Subcutaneous abdominal adipose tissue (tissue), 5 donors: ENCODE measurements around the gene DRG2.
A peak's percentile ranks its signal among the peaks of the same experiment; 100 is the strongest.

Source experiments
- H3K27ac ChIP-seq: one replicate; pipeline ENCODE4 v1.7.0; 2013; ENCODE audit warnings: low read depth, mild to moderate bottlenecking, inconsistent platforms, low read length, moderate library complexity
- H3K27me3 ChIP-seq, 5 donors: one replicate each; pipeline ENCODE4 v1.7.0; 2013; ENCODE audit warnings: low read length in 5 of 5, inconsistent platforms in 1 of 5; ENCODE audit not compliant: control insufficient read depth in 5 of 5, insufficient read depth in 4 of 5
- H3K36me3 ChIP-seq, 5 donors: one replicate each; pipeline ENCODE4 v1.7.0; 2013; ENCODE audit warnings: low read length in 5 of 5; ENCODE audit not compliant: control insufficient read depth in 5 of 5, insufficient read depth in 5 of 5
- H3K4me1 ChIP-seq, 5 donors: one replicate each; pipeline ENCODE4 v1.7.0; 2013; ENCODE audit warnings: low read length in 5 of 5, mild to moderate bottlenecking in 3 of 5, moderate library complexity in 1 of 5; ENCODE audit not compliant: control insufficient read depth in 5 of 5, insufficient read depth in 5 of 5
- H3K4me3 ChIP-seq, 5 donors: one replicate each; pipeline ENCODE4 v1.7.0; 2013; ENCODE audit warnings: low read length in 5 of 5, low read depth in 1 of 5
- H3K9ac ChIP-seq, 5 donors: one replicate each; pipeline ENCODE4 v1.7.0; 2013; ENCODE audit warnings: low read length in 5 of 5, mild to moderate bottlenecking in 4 of 5, moderate library complexity in 3 of 5
- H3K9me3 ChIP-seq, 5 donors: one replicate each; pipeline ENCODE4 v1.7.0; 2013; ENCODE audit warnings: low read length in 5 of 5; ENCODE audit not compliant: control insufficient read depth in 5 of 5
- donor health status: healthy.
- donor health status: healthy.
- donor health status: healthy.
- donor health status: healthy.
- donor health status: healthy.

Gene DRG2

GRCh38 chr17:18139949-18140348 is 52.2 kb downstream of the DRG2 start:
- Histone ChIP-seq H3K4me1 (peaks cover 0 to 5% (median 3%) of the 10 kb centered on the region in 5 donors), H3K36me3 (no peaks in the 10 kb centered on the region), H3K27me3 (peaks cover 0 to 29% (median 4%) of the 10 kb centered on the region in 5 donors)

GRCh38 chr17:18140648-18141047 is 52.9 kb downstream of the DRG2 start:
- Histone ChIP-seq H3K27ac (no peak overlapping the region), H3K4me3 (no peak overlapping the region), H3K27me3 (peaks cover 0 to 27% (median 4%) of the 10 kb centered on the region in 5 donors), H3K9me3 (no peaks in the 10 kb centered on the region), H3K4me1 (peaks cover 0 to 5% (median 3%) of the 10 kb centered on the region in 5 donors), H3K9ac (no peak overlapping the region), H3K36me3 (no peaks in the 10 kb centered on the region)

More at GRCh38 chr17:18139949-18140348, 52.2 kb downstream of the DRG2 start:
- H3K9ac ChIP-seq = no peak overlapping the region
- no peak overlapping the region for H3K4me3 ChIP-seq
- H3K9me3 ChIP-seq = no peaks in the 10 kb centered on the region
- H3K27ac ChIP-seq = no peak overlapping the region

GRCh38 chr17:18141210-18141803 is 53.6 kb downstream of the DRG2 start:
- Histone ChIP-seq H3K9me3 (no peaks in the 10 kb centered on the region), H3K4me3 (no peak overlapping the region), H3K36me3 (no peaks in the 10 kb centered on the region), H3K27me3 (peaks cover 0 to 20% (median 4%) of the 10 kb centered on the region in 5 donors), H3K4me1 (peaks cover 0 to 5% (median 3%) of the 10 kb centered on the region in 5 donors), H3K9ac (no peak overlapping the region), H3K27ac (no peak overlapping the region)

GRCh38 chr17:18142417-18142816 is 54.7 kb downstream of the DRG2 start:
- Histone ChIP-seq H3K9me3 (no peaks in the 10 kb centered on the region), H3K27ac (no peak overlapping the region), H3K27me3 (peaks cover 0 to 20% (median 4%) of the 10 kb centered on the region in 5 donors), H3K4me1 (peaks cover 0 to 5% (median 3%) of the 10 kb centered on the region in 5 donors), H3K36me3 (no peaks in the 10 kb centered on the region), H3K9ac (peak overlapping the region in 1 of 5 donors; percentile 18), H3K4me3 (no peak overlapping the region)

GRCh38 chr17:18143044-18143936 is 55.5 kb downstream of the DRG2 start:
- no peaks in the 10 kb centered on the region for H3K9me3 ChIP-seq

GRCh38 chr17:18144261-18144660 is 56.5 kb downstream of the DRG2 start:
- Histone ChIP-seq H3K9me3 (no peaks in the 10 kb centered on the region), H3K9ac (no peak overlapping the region), H3K36me3 (no peaks in the 10 kb centered on the region), H3K4me3 (no peak overlapping the region), H3K27me3 (peaks cover 0 to 20% (median 4%) of the 10 kb centered on the region in 5 donors), H3K4me1 (peaks cover 0 to 5% (median 3%) of the 10 kb centered on the region in 5 donors), H3K27ac (no peak overlapping the region)

More at GRCh38 chr17:18143044-18143936, 55.5 kb downstream of the DRG2 start:
- no peak overlapping the region for H3K27ac ChIP-seq
- peaks cover 0 to 20% (median 4%) of the 10 kb centered on the region in 5 donors for H3K27me3 ChIP-seq
- H3K4me1 ChIP-seq = peaks cover 0 to 5% (median 3%) of the 10 kb centered on the region in 5 donors
- H3K9ac ChIP-seq = no peak overlapping the region
- no peaks in the 10 kb centered on the region for H3K36me3 ChIP-seq
- H3K4me3 ChIP-seq = no peak overlapping the region

- H3K27ac ChIP-seq = no peak overlapping the region
- no peak overlapping the region for H3K9ac ChIP-seq
- H3K4me1 ChIP-seq = peaks cover 0 to 5% (median 3%) of the 10 kb centered on the region in 5 donors
- no peaks in the 10 kb centered on the region for H3K9me3 ChIP-seq
- no peak overlapping the region for H3K4me3 ChIP-seq
- H3K36me3 ChIP-seq = no peaks in the 10 kb centered on the region
- H3K27me3 ChIP-seq = peaks cover 0 to 20% (median 4%) of the 10 kb centered on the region in 5 donors
Observed at GRCh38 chr17:18144855-18145254, 57.1 kb downstream of the DRG2 start.

GRCh38 chr17:18145811-18146210 is 58.1 kb downstream of the DRG2 start:
- Histone ChIP-seq H3K9ac (no peak overlapping the region), H3K9me3 (no peaks in the 10 kb centered on the region), H3K36me3 (no peaks in the 10 kb centered on the region), H3K4me1 (peaks cover 0 to 4% (median 3%) of the 10 kb centered on the region in 5 donors), H3K27ac (no peak overlapping the region), H3K27me3 (peaks cover 0 to 20% (median 4%) of the 10 kb centered on the region in 5 donors), H3K4me3 (no peak overlapping the region)

- Histone ChIP-seq H3K36me3 (no peaks in the 10 kb centered on the region), H3K4me1 (peaks cover 0 to under 1% (median 0%) of the 10 kb centered on the region in 5 donors), H3K4me3 (no peak overlapping the region), H3K9me3 (no peaks in the 10 kb centered on the region), H3K9ac (no peak overlapping the region), H3K27ac (no peak overlapping the region), H3K27me3 (peaks cover 0 to 20% (median 4%) of the 10 kb centered on the region in 5 donors)
Observed at GRCh38 chr17:18146259-18146658, 58.5 kb downstream of the DRG2 start.

- Histone ChIP-seq H3K9ac (no peak overlapping the region), H3K4me3 (no peak overlapping the region), H3K27ac (no peak overlapping the region), H3K4me1 (no peaks in the 10 kb centered on the region), H3K9me3 (no peaks in the 10 kb centered on the region), H3K36me3 (no peaks in the 10 kb centered on the region), H3K27me3 (peaks cover 0 to 17% (median 4%) of the 10 kb centered on the region in 5 donors)
Observed at GRCh38 chr17:18146980-18147379, 59.2 kb downstream of the DRG2 start.
